Nephron (organoid): ENCODE results near the gene HK2.
"Not testable (repeated sequence)": the region's sequence is repeated elsewhere in the genome, so short reads cannot be mapped to it uniquely, and the experiment has no call there.

ENCODE experiments used
- H3K27ac Mint-ChIP-seq, 3 experiments: 2 replicates each; pipeline ENCODE4 v1.8.0; 2020; ENCODE audit warnings: mixed read lengths in 3 of 3, mild to moderate bottlenecking in 2 of 3, moderate library complexity in 1 of 3
- H3K27me3 Mint-ChIP-seq: 2 replicates; pipeline ENCODE4 v1.8.0; 2021; ENCODE audit warnings: low read depth, mild to moderate bottlenecking, moderate library complexity, mixed read lengths
- H3K36me3 Mint-ChIP-seq: 2 replicates; pipeline ENCODE4 v1.8.0; 2020; ENCODE audit warnings: low read depth, mixed read lengths
- H3K4me1 Mint-ChIP-seq: 2 replicates; pipeline ENCODE4 v1.8.0; 2020; ENCODE audit warnings: mixed read lengths
- H3K4me3 Mint-ChIP-seq, 3 experiments: 2 replicates each; pipeline ENCODE4 v1.8.0; 2020; ENCODE audit warnings: mild to moderate bottlenecking in 3 of 3, mixed read lengths in 3 of 3, moderate library complexity in 2 of 3
- H3K9me3 Mint-ChIP-seq: 2 replicates; pipeline ENCODE4 v1.8.0; 2020; ENCODE audit warnings: mixed read lengths
- CTCF ChIP-seq, 3 experiments: fragments of 200-600 bp; sonication (generic); IDR thresholded peaks; one replicate each; pipeline ENCODE4 v1.5.0; 2021; ENCODE audit warnings: antibody characterized with exemption in 3 of 3; ENCODE audit not compliant: unreplicated experiment in 3 of 3

HK2 gene

GRCh38 chr2:74833418-74834233, at the start of gene HK2:
Gene HK2 (plus strand): TSS chr2:74834127. CDS start chr2:74834581, 454 bp downstream.
- peak within 1 kb of the TSS in 2 of 3 experiments; percentile 73 to 92 for H3K27ac Mint-ChIP-seq

GRCh38 chr2:74789271-74789670, 44.7 kb upstream of the HK2 start:
- H3K9me3 Mint-ChIP-seq, result peaks cover 30% of the 10 kb centered on the region
- no peak overlapping the region for H3K27ac Mint-ChIP-seq
- H3K36me3 Mint-ChIP-seq, result peaks cover 3% of the 10 kb centered on the region
- no peaks in the 10 kb centered on the region for H3K27me3 Mint-ChIP-seq
- no peak for TF ChIP-seq CTCF (IDR thresholded peaks at IDR 0.05; ENCODE audit: unreplicated experiment in 3 of 3)
- no peak overlapping the region for H3K4me3 Mint-ChIP-seq
- no peaks in the 10 kb centered on the region for H3K4me1 Mint-ChIP-seq

More at GRCh38 chr2:74833418-74834233, at the start of gene HK2:
- peaks cover 14% of the 10 kb centered on the region for H3K4me1 Mint-ChIP-seq
- no peak for TF ChIP-seq CTCF (IDR thresholded peaks at IDR 0.05; ENCODE audit: unreplicated experiment in 3 of 3)
- no peaks in the 10 kb centered on the region for H3K36me3 Mint-ChIP-seq
- H3K9me3 Mint-ChIP-seq, result no peaks in the 10 kb centered on the region
- H3K4me3 Mint-ChIP-seq, result peak within 1 kb of the TSS; percentile 96 to 99 (median 99)
- H3K27me3 Mint-ChIP-seq, result peaks cover 10% of the 10 kb centered on the region

GRCh38 chr2:74792282-74792681, 41.6 kb upstream of the HK2 start:
- no peak overlapping the region for H3K27ac Mint-ChIP-seq
- H3K4me1 Mint-ChIP-seq, result no peaks in the 10 kb centered on the region
- H3K4me3 Mint-ChIP-seq, result no peak overlapping the region
- H3K36me3 Mint-ChIP-seq, result no peaks in the 10 kb centered on the region
- H3K27me3 Mint-ChIP-seq, result no peaks in the 10 kb centered on the region
- peaks cover 22% of the 10 kb centered on the region for H3K9me3 Mint-ChIP-seq
- TF ChIP-seq CTCF (IDR thresholded peaks at IDR 0.05; ENCODE audit: unreplicated experiment in 3 of 3), result no peak

GRCh38 chr2:74794878-74795277, 39.0 kb upstream of the HK2 start:
- H3K9me3 Mint-ChIP-seq, result peaks cover 11% of the 10 kb centered on the region
- not testable (repeated sequence) for H3K4me3 Mint-ChIP-seq, H3K27me3 Mint-ChIP-seq, H3K36me3 Mint-ChIP-seq, H3K27ac Mint-ChIP-seq, H3K4me1 Mint-ChIP-seq

GRCh38 chr2:74806355-74806839, 27.5 kb upstream of the HK2 start:
- Mint-ChIP-seq H3K4me3 (no peak overlapping the region), H3K9me3 (no peaks in the 10 kb centered on the region), H3K4me1 (no peaks in the 10 kb centered on the region), H3K27ac (no peak overlapping the region), H3K36me3 (no peaks in the 10 kb centered on the region), H3K27me3 (peaks cover 4% of the 10 kb centered on the region)
- no peak for TF ChIP-seq CTCF (IDR thresholded peaks at IDR 0.05; ENCODE audit: unreplicated experiment in 3 of 3)

- no peaks in the 10 kb centered on the region for H3K36me3 Mint-ChIP-seq
- no peak overlapping the region for H3K27ac Mint-ChIP-seq
- H3K4me3 Mint-ChIP-seq, result no peak overlapping the region
- H3K4me1 Mint-ChIP-seq, result no peaks in the 10 kb centered on the region
- TF ChIP-seq CTCF (IDR thresholded peaks at IDR 0.05; ENCODE audit: unreplicated experiment in 3 of 3), result no peak
- no peaks in the 10 kb centered on the region for H3K9me3 Mint-ChIP-seq
- H3K27me3 Mint-ChIP-seq, result peaks cover 4% of the 10 kb centered on the region
Measured at GRCh38 chr2:74806920-74807319, 27.0 kb upstream of the HK2 start.
